PC-3 (cell line): Measurements from ENCODE around the gene ARHGAP11A. TPM values are rescaled to one million over a fixed set of nuclear protein-coding genes. Genes with fewer than 3 reads are reported as not detected.

ENCODE experiments used
- ATAC-seq: fragments of 200-7000 bp; cut with Tn5 transposase; 2 replicates; pipeline ENCODE4 v1.9.1; 2020; ENCODE audit warnings: mild to moderate bottlenecking, moderate library complexity
- BruUV-seq: library from RNA; stranded (reverse); fragments of 400-500 nt; replicated peaks from 2 replicates; lab custom pipeline; 2021; lab: Mats Ljungman, UMichigan
- CTCF ChIA-PET: fragments of 300-600 bp; sonication (Branson Sonifier 250); formaldehyde crosslinking; loops from one replicate; lab custom pipeline; 2022; ENCODE audit warnings: antibody characterized with exemption; lab: Charles Lee
- POLR2A ChIA-PET: fragments of 300-600 bp; sonication (Branson Sonifier 250); formaldehyde crosslinking; loops from one replicate; lab custom pipeline; 2022; ENCODE audit warnings: antibody characterized with exemption; ENCODE audit not compliant: unreplicated experiment; lab: Charles Lee
- DNase-seq: peaks from one replicate; pipeline ENCODE4 v3.0.0-alpha.2; 2015
- H2AFZ ChIP-seq: fragments of 300-600 bp; sonication (generic); 2 replicates; pipeline ENCODE4 v1.6.0; 2016; ENCODE audit warnings: antibody characterized with exemption, low read length
- H3F3A ChIP-seq: fragments of 300-600 bp; sonication (generic); one replicate; pipeline ENCODE4 v1.6.0; 2017; ENCODE audit warnings: antibody characterized with exemption, low read length, control low read depth, mild to moderate bottlenecking; ENCODE audit not compliant: unreplicated experiment
- H3K27ac ChIP-seq: fragments of 300-600 bp; sonication (generic); 2 replicates; pipeline ENCODE4 v1.5.1; 2016; ENCODE audit warnings: mild to moderate bottlenecking, low read length
- H3K27me3 ChIP-seq: fragments of 300-600 bp; sonication (generic); 2 replicates; pipeline ENCODE4 v1.6.1; 2016; ENCODE audit warnings: low read length, mixed read lengths
- H3K36me3 ChIP-seq: fragments of 300-600 bp; sonication (generic); 2 replicates; pipeline ENCODE4 v1.6.1; 2016; ENCODE audit warnings: low read depth, mixed run types, low read length, mixed read lengths
- H3K4me1 ChIP-seq: fragments of 300-600 bp; sonication (generic); 2 replicates; pipeline ENCODE4 v1.5.1; 2016; ENCODE audit warnings: low read length; ENCODE audit not compliant: insufficient read depth
- H3K4me2 ChIP-seq: fragments of 300-600 bp; sonication (generic); 2 replicates; pipeline ENCODE4 v1.6.0; 2016; ENCODE audit warnings: low read length
- H3K4me3 ChIP-seq: fragments of 300-600 bp; sonication (generic); 2 replicates; pipeline ENCODE4 v1.5.1; 2016; ENCODE audit warnings: mild to moderate bottlenecking, low read length, mixed read lengths
- H3K79me2 ChIP-seq: fragments of 300-600 bp; sonication (generic); 2 replicates; pipeline ENCODE4 v1.6.1; 2017; ENCODE audit warnings: low read length, mixed read lengths
- H3K9ac ChIP-seq: fragments of 300-600 bp; sonication (generic); 2 replicates; pipeline ENCODE4 v1.6.0; 2016; ENCODE audit warnings: mild to moderate bottlenecking, low read length
- H3K9me2 ChIP-seq: fragments of 300-600 bp; sonication (generic); replicated peaks from 2 replicates; pipeline ENCODE4 v1.6.1; 2016; ENCODE audit warnings: mixed run types, low read length, mixed read lengths
- H3K9me3 ChIP-seq: fragments of 300-600 bp; sonication (generic); 2 replicates; pipeline ENCODE4 v1.6.1; 2016; ENCODE audit warnings: low read length, mixed read lengths
- H4K20me1 ChIP-seq: fragments of 300-600 bp; sonication (generic); 2 replicates; pipeline ENCODE4 v1.6.1; 2016; ENCODE audit warnings: low read length, mixed read lengths
- EZH2 ChIP-seq: fragments of 300-600 bp; sonication (generic); IDR thresholded peaks from one replicate; pipeline ENCODE4 v1.6.1; 2017; ENCODE audit warnings: antibody characterized with exemption, mild to moderate bottlenecking, low read length; ENCODE audit not compliant: unreplicated experiment
- EZH2phosphoT487 ChIP-seq: fragments of 300-600 bp; sonication (generic); IDR thresholded peaks from 2 replicates; pipeline ENCODE4 v1.6.1; 2018; ENCODE audit warnings: mild to moderate bottlenecking, antibody characterized with exemption, low read length, borderline replicate concordance
- intact Hi-C: fragments of 100-400 bp; cut with micrococcal nuclease; formaldehyde crosslinking; loops from 2 replicates; pipeline ENCODE4 v1.9.0; 2023
- total RNA-seq: library from RNA; depleted of rRNA; stranded (reverse); fragments of >200 nt; gene quantifications from 2 replicates; pipeline ENCODE4 v1.2.3, GENCODE V29; 2014
- TF ChIP-seq, protein P1 (sequence below): fragments of 300-600 bp; sonication (generic); conservative IDR thresholded peaks from 2 replicates; pipeline ENCODE4 v1.5.1; 2017; ENCODE audit warnings: antibody characterized with exemption, low read depth, mild to moderate bottlenecking, low read length

ARHGAP11A gene
- total RNA-seq, 1 experiment from 2014 or later = 38.2 TPM

DNA sequence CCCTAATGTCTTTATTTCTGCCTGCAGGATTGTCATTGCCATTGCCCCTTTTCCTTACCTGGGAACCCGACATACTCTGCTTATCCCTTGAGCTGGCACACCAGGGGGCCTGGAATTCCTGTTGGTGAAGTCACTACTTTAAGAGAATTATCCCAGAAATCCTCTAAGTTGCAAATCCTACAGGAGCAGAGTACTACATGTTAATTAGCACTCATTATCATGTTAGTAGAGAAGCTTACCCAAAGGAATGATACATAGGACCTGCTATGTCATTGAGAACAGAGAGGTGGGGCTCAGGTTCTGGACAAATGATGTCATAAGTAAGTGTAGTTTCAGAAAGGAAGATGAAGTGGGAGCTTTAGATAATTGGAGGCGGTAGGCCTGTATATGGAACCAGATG, 53.6 kb downstream of the ARHGAP11A start:
- Histone ChIP-seq H3K4me1 (peaks cover 7% of the 10 kb centered on the region), H3F3A (no peaks in the 10 kb centered on the region), H2AFZ (no peak overlapping the region), H4K20me1 (no peaks in the 10 kb centered on the region), H3K27me3 (no peaks in the 10 kb centered on the region), H3K4me2 (no peak overlapping the region), H3K27ac (no peak overlapping the region), H3K79me2 (no peaks in the 10 kb centered on the region), H3K9ac (no peak overlapping the region), H3K9me3 (no peaks in the 10 kb centered on the region), H3K9me2 (no peaks in the 10 kb centered on the region), H3K36me3 (no peaks in the 10 kb centered on the region; the same call in 1 of the 2 replicates), H3K4me3 (no peak overlapping the region)
- ATAC-seq = no peak
- POLR2A ChIA-PET = interaction anchor here (0.9 kb wide), 1 partner anchor 165 kb away, joined by 9 read pairs; no protein-coding TSS in a partner anchor
- DNase-seq = no peak
- CTCF ChIA-PET = interaction anchor here (0.8 kb wide), 1 partner anchor 324 kb away, joined by 3 read pairs; no protein-coding TSS in a partner anchor
- BruUV-seq = no TSS peak
- TF ChIP-seq, protein P1, sequence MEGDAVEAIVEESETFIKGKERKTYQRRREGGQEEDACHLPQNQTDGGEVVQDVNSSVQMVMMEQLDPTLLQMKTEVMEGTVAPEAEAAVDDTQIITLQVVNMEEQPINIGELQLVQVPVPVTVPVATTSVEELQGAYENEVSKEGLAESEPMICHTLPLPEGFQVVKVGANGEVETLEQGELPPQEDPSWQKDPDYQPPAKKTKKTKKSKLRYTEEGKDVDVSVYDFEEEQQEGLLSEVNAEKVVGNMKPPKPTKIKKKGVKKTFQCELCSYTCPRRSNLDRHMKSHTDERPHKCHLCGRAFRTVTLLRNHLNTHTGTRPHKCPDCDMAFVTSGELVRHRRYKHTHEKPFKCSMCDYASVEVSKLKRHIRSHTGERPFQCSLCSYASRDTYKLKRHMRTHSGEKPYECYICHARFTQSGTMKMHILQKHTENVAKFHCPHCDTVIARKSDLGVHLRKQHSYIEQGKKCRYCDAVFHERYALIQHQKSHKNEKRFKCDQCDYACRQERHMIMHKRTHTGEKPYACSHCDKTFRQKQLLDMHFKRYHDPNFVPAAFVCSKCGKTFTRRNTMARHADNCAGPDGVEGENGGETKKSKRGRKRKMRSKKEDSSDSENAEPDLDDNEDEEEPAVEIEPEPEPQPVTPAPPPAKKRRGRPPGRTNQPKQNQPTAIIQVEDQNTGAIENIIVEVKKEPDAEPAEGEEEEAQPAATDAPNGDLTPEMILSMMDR = no peak
- TF ChIP-seq EZH2phosphoT487 (no peak), EZH2 (no peak)
- intact Hi-C loops = no loop called here

DNA sequence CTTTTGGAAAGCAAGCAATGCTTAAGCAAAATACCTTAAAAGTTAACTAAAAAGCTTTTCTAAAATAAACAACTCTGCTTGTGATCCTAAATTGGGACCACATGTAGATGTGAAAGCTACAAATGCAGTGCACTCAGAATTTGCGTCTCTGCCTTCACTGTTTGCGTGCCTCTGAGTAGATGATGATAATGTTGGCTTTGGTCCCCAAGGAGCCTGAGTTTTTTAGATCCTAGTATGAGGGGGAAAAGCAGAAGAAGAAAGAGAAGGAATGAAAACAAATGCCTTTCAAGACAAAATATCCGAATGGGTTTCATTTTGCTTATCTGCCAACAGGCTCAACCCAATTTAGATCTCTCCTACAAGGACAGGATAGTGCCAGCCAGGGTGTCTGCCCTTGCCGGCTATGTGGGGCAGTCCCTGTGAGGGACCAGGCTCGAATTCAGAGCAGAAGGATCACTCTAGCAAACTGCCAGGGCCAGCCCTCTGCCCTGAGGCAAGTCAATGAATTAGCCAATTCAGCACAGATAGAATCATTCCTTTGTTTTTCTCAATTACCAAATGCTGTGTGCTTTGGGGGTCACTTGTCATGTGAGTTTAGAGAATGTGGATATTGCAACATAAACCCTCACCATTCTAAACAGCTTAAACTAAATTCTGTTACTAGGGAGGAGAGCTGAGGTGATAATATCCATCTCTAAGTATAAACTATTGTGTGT, 54.8 kb downstream of the ARHGAP11A start:
- Histone ChIP-seq H4K20me1 (no peaks in the 10 kb centered on the region), H3K36me3 (no peaks in the 10 kb centered on the region; the same call in 1 of the 2 replicates), H3K9ac (no peak overlapping the region), H3K27me3 (no peaks in the 10 kb centered on the region), H3K4me1 (peaks cover 7% of the 10 kb centered on the region), H3K4me2 (no peak overlapping the region), H3K27ac (no peak overlapping the region), H3F3A (no peaks in the 10 kb centered on the region), H3K9me3 (no peaks in the 10 kb centered on the region), H3K79me2 (no peaks in the 10 kb centered on the region), H3K9me2 (no peaks in the 10 kb centered on the region), H3K4me3 (no peak overlapping the region), H2AFZ (no peak overlapping the region)
- ChIA-PET CTCF (no interaction called here), POLR2A (interaction anchor here (0.6 to 0.9 kb wide), 2 partner anchors 147 to 164 kb away, joined by 7 to 9 read pairs; no protein-coding TSS in a partner anchor)
- ATAC-seq (peak; percentile 50; the same call in 1 of the 2 replicates), DNase-seq (peak; percentile 43)
- intact Hi-C loops = no loop called here
- BruUV-seq = no TSS peak
- TF ChIP-seq, protein P1 = no peak
- TF ChIP-seq EZH2 = no peak
- TF ChIP-seq EZH2phosphoT487 = no peak

DNA sequence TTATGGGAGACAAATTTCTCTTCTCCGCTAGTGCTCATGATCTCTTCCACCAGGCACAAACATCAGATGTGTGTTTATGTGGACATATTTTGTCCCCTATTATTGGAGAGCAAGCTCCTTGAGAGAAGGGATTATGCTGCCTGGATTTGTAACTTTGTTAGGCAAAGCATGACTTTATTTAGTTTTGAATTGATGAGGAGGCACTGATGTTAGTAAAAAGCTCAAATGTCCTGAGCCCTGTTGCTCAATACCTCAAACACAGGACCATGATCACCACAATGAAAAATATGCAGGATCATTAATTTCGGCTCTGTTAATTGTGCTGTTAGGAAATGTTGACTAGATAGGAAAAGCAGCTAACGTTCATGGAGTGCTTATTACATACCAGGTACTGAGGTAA, 55.3 kb downstream of the ARHGAP11A start:
- no peaks in the 10 kb centered on the region for H4K20me1 ChIP-seq
- H3F3A ChIP-seq = no peaks in the 10 kb centered on the region
- no peaks in the 10 kb centered on the region for H3K27me3 ChIP-seq
- H3K9ac ChIP-seq = no peak overlapping the region
- DNase-seq (no peak), ATAC-seq (no peak)
- no TSS peak for BruUV-seq
- POLR2A ChIA-PET = interaction anchor here (0.6 kb wide), 1 partner anchor 288 kb away, joined by 5 read pairs; no protein-coding TSS in a partner anchor
- peaks cover 9% of the 10 kb centered on the region for H3K4me1 ChIP-seq
- H2AFZ ChIP-seq = no peak overlapping the region
- no peak overlapping the region for H3K4me2 ChIP-seq
- intact Hi-C loops = no loop called here
- H3K4me3 ChIP-seq = no peak overlapping the region
- H3K79me2 ChIP-seq = no peaks in the 10 kb centered on the region
- TF ChIP-seq EZH2phosphoT487 = no peak
- TF ChIP-seq EZH2 = no peak
- TF ChIP-seq, protein P1 = no peak
- H3K27ac ChIP-seq = no peak overlapping the region
- no peaks in the 10 kb centered on the region for H3K9me3 ChIP-seq
- no peaks in the 10 kb centered on the region for H3K9me2 ChIP-seq
- CTCF ChIA-PET = no interaction called here
- no peaks in the 10 kb centered on the region; the same call in 1 of the 2 replicates for H3K36me3 ChIP-seq
